ENCODE measurements around the gene ANKS1A.
"Not testable (repeated sequence)": the region's sequence is repeated elsewhere in the genome, so short reads cannot be mapped to it uniquely, and the experiment has no call there.

Gene ANKS1A

DNA sequence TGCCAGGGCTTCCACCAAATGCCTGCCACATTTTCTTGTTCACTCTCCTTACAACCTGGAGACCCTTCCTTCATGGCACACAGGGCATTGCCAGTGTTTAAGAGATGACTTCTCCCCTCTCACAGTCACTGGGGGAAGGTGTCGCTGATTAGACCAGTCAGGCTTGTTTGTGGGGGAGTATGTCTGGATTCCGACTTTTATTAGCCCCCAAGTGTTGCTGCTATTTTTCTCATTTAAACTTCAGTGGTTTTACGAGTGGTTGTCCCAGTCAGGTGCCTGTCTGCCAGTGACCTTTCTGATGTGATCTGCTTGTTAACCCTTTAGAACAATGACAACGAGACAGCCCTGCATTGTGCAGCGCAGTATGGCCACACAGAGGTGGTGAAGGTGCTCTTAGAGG lies 92.3 kb downstream of the ANKS1A start:
- Histone ChIP-seq H3K9me3 (ENCODE audit: control insufficient read depth, insufficient read depth, low read depth, low read length) (no peaks in the 10 kb centered on the region), H3K4me1 (ENCODE audit: control insufficient read depth, insufficient read depth, low read length) (no peaks in the 10 kb centered on the region), H3K27me3 (ENCODE audit: control insufficient read depth, insufficient read depth, low read length) (no peaks in the 10 kb centered on the region), H3K4me3 (ENCODE audit: low read depth, low read length) (no peak overlapping the region), H3K9ac (ENCODE audit: low read length) (no peak overlapping the region), H3K36me3 (ENCODE audit: control insufficient read depth, insufficient read depth, low read length) (peaks cover 47% of the 10 kb centered on the region), H3K27ac (ENCODE audit: low read depth, low read length) (no peak overlapping the region)

DNA sequence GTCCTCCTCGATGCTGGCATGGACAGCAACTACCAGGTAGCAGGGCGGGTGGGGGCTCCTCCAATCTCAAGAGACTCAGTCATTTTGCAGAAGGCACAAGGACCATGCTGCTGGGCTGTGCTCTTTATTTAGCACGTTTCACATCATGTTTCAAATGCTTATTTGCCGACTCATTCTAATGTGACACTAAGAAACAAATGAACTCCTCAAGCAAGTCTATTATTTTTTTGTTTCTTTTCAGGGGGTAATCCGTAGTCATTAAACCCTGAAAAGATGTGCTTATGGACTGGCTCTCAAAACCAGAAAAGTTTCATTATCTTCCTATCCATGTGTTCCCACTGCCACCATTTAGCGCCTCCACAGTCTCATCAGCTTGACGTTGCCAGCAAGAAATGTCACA lies 92.9 kb downstream of the ANKS1A start:
- peaks cover 47% of the 10 kb centered on the region for H3K36me3 ChIP-seq (ENCODE audit: control insufficient read depth, insufficient read depth, low read length)
- no peak overlapping the region for H3K9ac ChIP-seq (ENCODE audit: low read length)
- H3K27me3 ChIP-seq (ENCODE audit: control insufficient read depth, insufficient read depth, low read length), result no peaks in the 10 kb centered on the region
- H3K9me3 ChIP-seq (ENCODE audit: control insufficient read depth, insufficient read depth, low read depth, low read length), result no peaks in the 10 kb centered on the region
- H3K4me1 ChIP-seq (ENCODE audit: control insufficient read depth, insufficient read depth, low read length), result peaks cover 1% of the 10 kb centered on the region
- H3K4me3 ChIP-seq (ENCODE audit: low read depth, low read length), result no peak overlapping the region
- H3K27ac ChIP-seq (ENCODE audit: low read depth, low read length), result no peak overlapping the region

DNA sequence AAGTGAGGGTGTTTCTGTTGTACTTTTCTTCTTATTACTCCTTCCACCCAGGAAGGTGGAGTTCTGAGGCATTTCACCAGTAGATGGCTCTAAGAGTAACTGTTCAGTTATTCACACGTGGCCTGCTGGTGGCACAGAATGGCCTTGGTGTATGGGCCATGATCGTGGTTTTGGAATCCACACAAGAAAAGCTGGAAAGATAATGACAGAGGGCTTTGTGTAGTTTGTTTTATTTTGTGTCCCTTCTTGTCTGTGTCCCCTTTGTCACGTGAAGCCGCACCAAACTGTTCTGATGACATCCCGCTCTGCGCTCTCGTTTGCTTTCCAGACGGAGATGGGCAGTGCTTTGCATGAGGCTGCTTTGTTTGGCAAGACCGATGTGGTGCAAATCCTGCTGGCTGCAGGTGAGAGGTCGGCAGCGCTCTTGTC lies 93.4 kb downstream of the ANKS1A start:
- H3K4me1 ChIP-seq (ENCODE audit: control insufficient read depth, insufficient read depth, low read length), result peaks cover 5% of the 10 kb centered on the region
- H3K27me3 ChIP-seq (ENCODE audit: control insufficient read depth, insufficient read depth, low read length), result no peaks in the 10 kb centered on the region
- H3K9me3 ChIP-seq (ENCODE audit: control insufficient read depth, insufficient read depth, low read depth, low read length), result no peaks in the 10 kb centered on the region
- H3K4me3 ChIP-seq (ENCODE audit: low read depth, low read length), result no peak overlapping the region
- H3K27ac ChIP-seq (ENCODE audit: low read depth, low read length), result no peak overlapping the region
- H3K9ac ChIP-seq (ENCODE audit: low read length), result no peak overlapping the region
- H3K36me3 ChIP-seq (ENCODE audit: control insufficient read depth, insufficient read depth, low read length), result peaks cover 48% of the 10 kb centered on the region

DNA sequence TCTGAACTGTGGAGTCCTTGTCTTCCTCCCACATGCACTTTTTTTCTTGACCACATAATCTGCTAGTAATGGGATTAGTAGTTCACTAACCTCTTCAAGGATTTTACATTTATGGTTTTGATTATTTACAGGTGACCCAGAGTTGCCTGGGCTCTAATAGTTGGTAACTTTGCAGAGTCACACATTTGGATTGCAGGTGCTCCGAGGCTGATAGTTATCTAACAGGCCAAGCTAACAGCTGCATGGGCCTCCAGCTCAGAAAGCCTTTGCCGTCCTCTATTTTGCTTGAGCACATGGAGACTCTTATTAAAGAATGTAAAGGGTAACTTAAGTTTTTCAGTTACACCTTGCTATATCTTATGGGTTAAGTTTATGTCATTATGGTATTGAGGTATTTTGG lies 95.4 kb downstream of the ANKS1A start:
- Histone ChIP-seq H3K27ac (ENCODE audit: low read depth, low read length) (no peak overlapping the region), H3K9me3 (ENCODE audit: control insufficient read depth, insufficient read depth, low read depth, low read length) (no peaks in the 10 kb centered on the region), H3K9ac (ENCODE audit: low read length) (no peak overlapping the region), H3K36me3 (ENCODE audit: control insufficient read depth, insufficient read depth, low read length) (peaks cover 57% of the 10 kb centered on the region), H3K4me1 (ENCODE audit: control insufficient read depth, insufficient read depth, low read length) (peaks cover 5% of the 10 kb centered on the region), H3K4me3 (ENCODE audit: low read depth, low read length) (no peak overlapping the region), H3K27me3 (ENCODE audit: control insufficient read depth, insufficient read depth, low read length) (no peaks in the 10 kb centered on the region)

DNA sequence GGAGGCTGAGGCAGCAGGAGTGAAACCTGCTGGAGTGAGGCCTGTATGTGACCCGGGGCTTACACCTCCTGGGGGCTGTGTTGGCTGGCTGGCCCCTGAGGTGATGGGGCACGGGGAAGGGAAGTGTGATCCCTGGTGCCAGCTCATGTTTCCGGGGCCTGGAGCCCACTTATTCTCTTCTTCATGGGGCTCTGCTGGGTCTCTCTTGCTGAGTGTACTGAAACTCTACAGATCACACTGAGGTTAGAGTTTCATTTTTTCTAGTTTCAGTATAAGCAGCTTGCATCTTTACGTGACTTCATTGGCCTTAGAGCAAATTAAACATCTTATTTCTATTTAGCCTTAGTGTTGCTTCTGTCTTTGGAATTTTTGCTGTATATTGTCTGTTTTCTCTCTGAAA lies 96.2 kb downstream of the ANKS1A start:
- Histone ChIP-seq H3K27ac (ENCODE audit: low read depth, low read length) (no peak overlapping the region), H3K4me3 (ENCODE audit: low read depth, low read length) (no peak overlapping the region), H3K4me1 (ENCODE audit: control insufficient read depth, insufficient read depth, low read length) (peaks cover 5% of the 10 kb centered on the region), H3K9me3 (ENCODE audit: control insufficient read depth, insufficient read depth, low read depth, low read length) (no peaks in the 10 kb centered on the region), H3K36me3 (ENCODE audit: control insufficient read depth, insufficient read depth, low read length) (peaks cover 62% of the 10 kb centered on the region), H3K9ac (ENCODE audit: low read length) (no peak overlapping the region), H3K27me3 (ENCODE audit: control insufficient read depth, insufficient read depth, low read length) (no peaks in the 10 kb centered on the region)

DNA sequence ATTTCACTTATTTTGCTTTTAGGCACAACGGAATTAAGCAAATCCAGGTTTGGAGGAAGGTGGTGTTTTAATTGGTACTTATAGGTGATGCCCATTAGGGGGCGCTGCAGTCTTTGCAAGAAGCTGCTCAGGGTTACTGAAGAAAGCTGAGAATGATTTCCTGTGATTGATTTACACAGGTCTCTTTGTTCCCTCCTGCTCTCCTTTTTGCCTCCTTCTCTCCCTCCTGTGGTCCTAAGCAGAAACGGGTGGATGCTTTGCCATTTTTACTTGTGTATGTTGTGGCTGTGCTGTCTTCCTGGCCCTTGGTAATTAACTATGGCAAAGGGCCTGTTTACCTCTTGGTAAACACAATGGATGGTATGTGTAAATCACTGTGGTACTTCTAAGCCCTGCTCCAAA lies 97.8 kb downstream of the ANKS1A start:
- Histone ChIP-seq H3K27me3 (ENCODE audit: control insufficient read depth, insufficient read depth, low read length) (no peaks in the 10 kb centered on the region), H3K36me3 (ENCODE audit: control insufficient read depth, insufficient read depth, low read length) (peaks cover 59% of the 10 kb centered on the region), H3K27ac (ENCODE audit: low read depth, low read length) (no peak overlapping the region), H3K9me3 (ENCODE audit: control insufficient read depth, insufficient read depth, low read depth, low read length) (no peaks in the 10 kb centered on the region), H3K9ac (ENCODE audit: low read length) (no peak overlapping the region), H3K4me3 (ENCODE audit: low read depth, low read length) (no peak overlapping the region), H3K4me1 (ENCODE audit: control insufficient read depth, insufficient read depth, low read length) (peaks cover 5% of the 10 kb centered on the region)

DNA sequence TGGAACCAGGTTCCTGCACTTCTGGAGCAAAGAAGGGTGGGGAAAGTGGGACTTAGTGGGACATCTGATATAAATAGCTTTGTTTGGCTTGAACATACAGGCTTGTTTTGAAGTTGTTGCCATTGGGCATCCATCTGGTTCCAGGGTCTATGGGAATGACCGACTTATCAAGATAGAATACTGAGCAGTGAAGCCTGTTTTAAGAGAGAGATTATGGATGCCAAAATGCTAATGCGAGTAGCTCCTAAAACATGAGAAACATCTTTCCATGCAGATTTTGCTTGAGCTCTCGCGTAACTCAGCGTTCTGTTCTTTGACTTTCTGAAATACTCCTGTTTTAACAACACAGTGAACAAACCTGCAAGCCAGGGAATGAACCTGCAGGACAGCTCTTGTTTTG lies 98.5 kb downstream of the ANKS1A start:
- peaks cover 58% of the 10 kb centered on the region for H3K36me3 ChIP-seq (ENCODE audit: control insufficient read depth, insufficient read depth, low read length)
- no peak overlapping the region for H3K9ac ChIP-seq (ENCODE audit: low read length)
- H3K4me1 ChIP-seq (ENCODE audit: control insufficient read depth, insufficient read depth, low read length), result peaks cover 11% of the 10 kb centered on the region
- no peaks in the 10 kb centered on the region for H3K27me3 ChIP-seq (ENCODE audit: control insufficient read depth, insufficient read depth, low read length)
- H3K9me3 ChIP-seq (ENCODE audit: control insufficient read depth, insufficient read depth, low read depth, low read length), result no peaks in the 10 kb centered on the region
- no peak overlapping the region for H3K4me3 ChIP-seq (ENCODE audit: low read depth, low read length)
- H3K27ac ChIP-seq (ENCODE audit: low read depth, low read length), result no peak overlapping the region

DNA sequence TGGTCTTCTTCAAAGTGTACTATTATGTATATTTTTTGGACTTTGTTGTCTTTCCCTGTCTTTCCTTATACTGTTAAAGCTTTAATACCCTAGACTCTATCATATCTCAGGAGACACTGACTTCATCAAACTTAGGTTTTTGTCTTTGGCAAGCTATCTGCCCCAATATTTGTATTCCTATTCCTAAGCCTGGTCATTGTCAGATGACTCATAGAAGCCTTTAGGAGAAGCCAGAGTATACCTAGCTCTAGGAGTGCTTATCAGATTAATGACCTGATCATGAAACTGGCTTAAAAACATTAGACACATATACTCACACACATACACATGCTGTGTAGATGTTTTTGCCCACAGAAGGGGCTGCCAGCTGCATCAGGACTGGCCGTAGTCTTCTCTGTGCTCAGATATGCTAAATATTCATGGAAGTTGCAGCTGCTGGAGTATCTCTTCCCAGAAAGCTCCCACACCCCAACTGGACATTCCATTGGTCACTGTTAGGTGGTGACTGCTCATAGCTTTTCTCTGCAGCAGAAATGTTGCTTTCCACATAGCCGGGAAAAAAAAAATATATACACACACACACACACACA lies 102.0 kb downstream of the ANKS1A start:
- H3K36me3 ChIP-seq (ENCODE audit: control insufficient read depth, insufficient read depth, low read length), result peaks cover 59% of the 10 kb centered on the region
- H3K27me3 ChIP-seq (ENCODE audit: control insufficient read depth, insufficient read depth, low read length), result no peaks in the 10 kb centered on the region
- no peak overlapping the region for H3K27ac ChIP-seq (ENCODE audit: low read depth, low read length)
- H3K9me3 ChIP-seq (ENCODE audit: control insufficient read depth, insufficient read depth, low read depth, low read length), result no peaks in the 10 kb centered on the region
- peaks cover 15% of the 10 kb centered on the region for H3K4me1 ChIP-seq (ENCODE audit: control insufficient read depth, insufficient read depth, low read length)
- H3K4me3 ChIP-seq (ENCODE audit: low read depth, low read length), result no peak overlapping the region
- no peak overlapping the region for H3K9ac ChIP-seq (ENCODE audit: low read length)

DNA sequence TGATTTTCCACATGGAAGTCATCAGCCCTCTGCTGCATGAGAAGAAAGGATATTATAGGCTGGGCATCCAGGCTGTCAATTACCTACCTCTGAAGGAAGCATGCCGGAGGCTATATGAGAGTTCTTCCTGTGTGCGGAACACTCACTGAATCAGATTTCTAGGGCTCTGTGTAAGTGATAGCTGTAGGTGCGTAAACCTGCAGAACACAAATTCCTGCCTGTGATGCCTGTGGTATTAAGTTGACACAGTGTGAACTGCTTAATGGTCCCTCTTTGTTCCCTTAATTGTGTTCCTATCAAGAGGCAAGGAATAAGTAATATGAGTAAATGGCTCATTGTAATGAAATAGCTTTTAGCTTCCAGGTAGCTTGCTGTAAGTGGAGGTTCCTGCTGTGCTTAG lies 103.3 kb downstream of the ANKS1A start:
- Histone ChIP-seq H3K4me3 (ENCODE audit: low read depth, low read length) (no peak overlapping the region), H3K27me3 (ENCODE audit: control insufficient read depth, insufficient read depth, low read length) (no peaks in the 10 kb centered on the region), H3K9ac (ENCODE audit: low read length) (no peak overlapping the region), H3K36me3 (ENCODE audit: control insufficient read depth, insufficient read depth, low read length) (peaks cover 57% of the 10 kb centered on the region), H3K4me1 (ENCODE audit: control insufficient read depth, insufficient read depth, low read length) (peaks cover 9% of the 10 kb centered on the region), H3K9me3 (ENCODE audit: control insufficient read depth, insufficient read depth, low read depth, low read length) (no peaks in the 10 kb centered on the region), H3K27ac (ENCODE audit: low read depth, low read length) (no peak overlapping the region)

DNA sequence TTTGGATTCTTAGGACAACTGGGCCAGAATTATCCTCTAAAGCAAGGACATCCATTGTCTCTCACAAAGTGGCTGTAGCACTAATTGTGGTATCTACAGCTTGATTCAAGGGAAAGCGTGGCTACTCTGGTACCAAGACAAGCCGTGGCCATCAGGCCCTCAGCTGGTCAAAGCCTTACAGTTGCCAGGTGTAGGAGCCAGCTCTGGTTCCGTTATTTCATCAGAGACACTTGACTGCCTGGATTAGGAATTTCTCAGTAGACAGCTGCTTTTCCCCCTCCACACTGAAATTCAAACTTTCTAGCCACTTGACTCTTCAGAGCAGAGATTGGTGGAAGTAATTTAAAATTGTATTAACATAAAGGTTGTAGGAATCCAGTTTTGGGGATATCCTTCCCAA lies 104.2 kb downstream of the ANKS1A start:
- Histone ChIP-seq H3K4me1 (ENCODE audit: control insufficient read depth, insufficient read depth, low read length) (peaks cover 9% of the 10 kb centered on the region), H3K4me3 (ENCODE audit: low read depth, low read length) (no peak overlapping the region), H3K9me3 (ENCODE audit: control insufficient read depth, insufficient read depth, low read depth, low read length) (no peaks in the 10 kb centered on the region), H3K36me3 (ENCODE audit: control insufficient read depth, insufficient read depth, low read length) (peaks cover 55% of the 10 kb centered on the region), H3K27me3 (ENCODE audit: control insufficient read depth, insufficient read depth, low read length) (no peaks in the 10 kb centered on the region), H3K27ac (ENCODE audit: low read depth, low read length) (no peak overlapping the region), H3K9ac (ENCODE audit: low read length) (no peak overlapping the region)

DNA sequence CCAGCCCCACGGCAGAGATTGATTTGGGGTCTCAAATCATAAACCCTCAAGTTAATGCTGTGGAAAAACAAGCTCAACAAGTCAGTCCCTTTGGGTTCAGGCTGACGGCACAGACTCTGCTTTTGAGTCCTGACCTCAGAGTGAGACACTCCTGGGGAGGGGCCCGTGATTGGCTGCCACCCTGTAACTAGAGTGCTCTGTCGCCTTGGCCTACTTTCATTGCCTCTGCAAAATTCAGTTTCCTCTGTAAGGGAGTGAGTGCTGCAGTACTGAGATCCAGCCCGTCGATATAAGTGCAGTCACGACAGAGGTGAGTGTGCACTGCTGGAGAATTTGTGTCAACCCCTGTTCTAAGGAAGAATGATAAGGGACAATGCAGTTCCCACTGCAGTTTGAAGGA lies 105.6 kb downstream of the ANKS1A start:
- Histone ChIP-seq H3K9me3 (ENCODE audit: control insufficient read depth, insufficient read depth, low read depth, low read length) (no peaks in the 10 kb centered on the region), H3K27ac (ENCODE audit: low read depth, low read length) (no peak overlapping the region), H3K4me3 (ENCODE audit: low read depth, low read length) (no peak overlapping the region), H3K9ac (ENCODE audit: low read length) (no peak overlapping the region), H3K4me1 (ENCODE audit: control insufficient read depth, insufficient read depth, low read length) (peaks cover 9% of the 10 kb centered on the region), H3K36me3 (ENCODE audit: control insufficient read depth, insufficient read depth, low read length) (peaks cover 52% of the 10 kb centered on the region), H3K27me3 (ENCODE audit: control insufficient read depth, insufficient read depth, low read length) (no peaks in the 10 kb centered on the region)

DNA sequence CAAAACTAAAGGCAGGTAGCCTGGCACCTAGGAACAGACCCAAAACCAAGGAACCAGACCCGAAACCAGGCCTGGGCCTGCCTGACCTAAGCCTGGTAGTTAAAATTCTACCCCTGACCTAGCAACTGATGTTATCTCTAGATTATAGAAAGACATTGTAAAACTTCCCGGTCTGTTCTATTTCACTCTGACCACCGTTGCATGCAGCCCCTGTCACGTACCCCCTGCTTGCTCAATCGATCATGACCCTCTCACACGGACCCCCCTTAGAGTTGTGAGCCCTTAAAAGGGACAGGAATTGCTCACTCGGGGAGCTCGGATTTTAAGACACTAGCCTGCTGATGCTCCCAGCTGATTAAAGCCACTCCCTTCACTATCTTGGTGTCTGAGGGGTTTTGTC lies 109.4 kb downstream of the ANKS1A start:
- H3K27me3 ChIP-seq (ENCODE audit: control insufficient read depth, insufficient read depth, low read length); H3K9ac ChIP-seq (ENCODE audit: low read length); H3K4me1 ChIP-seq (ENCODE audit: control insufficient read depth, insufficient read depth, low read length); H3K4me3 ChIP-seq (ENCODE audit: low read depth, low read length); H3K9me3 ChIP-seq (ENCODE audit: control insufficient read depth, insufficient read depth, low read depth, low read length): not testable (repeated sequence)
- Histone ChIP-seq H3K36me3 (ENCODE audit: control insufficient read depth, insufficient read depth, low read length) (peaks cover 39% of the 10 kb centered on the region), H3K27ac (ENCODE audit: low read depth, low read length) (peak overlapping the region; percentile 21; the same call in 1 of the 2 replicates)

All from HUES6 (cell line).